Uterus (tissue), 4 donors: ENCODE results near the gene SGCE. TPM values are rescaled to one million over a fixed set of nuclear protein-coding genes. Genes with fewer than 3 reads are reported as not detected.
A peak's percentile ranks its signal among the peaks of the same experiment; 100 is the strongest.

Experiments used
- DNase-seq, 2 donors: peaks; one replicate each; pipeline ENCODE4 v3.0.0-alpha.2; 2019 to 2020
- H3K27ac ChIP-seq, 2 donors: fragments of 200-600 bp; sonication (generic); 1 replicate in 1 of 2; 2 replicates in 1 of 2; pipeline ENCODE4 v1.5.1; 2016 to 2018
- H3K27me3 ChIP-seq, 2 donors: fragments of 200-600 bp; sonication (generic); one replicate each; pipeline ENCODE4 v1.5.1; 2018 to 2019; ENCODE audit warnings: control low read depth in 1 of 2
- H3K36me3 ChIP-seq, 2 donors: fragments of 200-600 bp; sonication (generic); one replicate each; pipeline ENCODE4 v1.5.1; 2019; ENCODE audit warnings: control low read depth in 1 of 2
- H3K4me1 ChIP-seq, 2 donors: fragments of 200-600 bp; sonication (generic); one replicate each; pipeline ENCODE4 v1.5.1; 2018 to 2019; ENCODE audit warnings: control low read depth in 1 of 2
- H3K4me3 ChIP-seq, 2 donors: fragments of 200-600 bp; sonication (generic); 1 replicate in 1 of 2; 2 replicates in 1 of 2; pipeline ENCODE4 v1.5.1; 2018 to 2019; ENCODE audit warnings: mild to moderate bottlenecking in 1 of 2
- H3K9me3 ChIP-seq, 2 donors: fragments of 200-600 bp; sonication (generic); one replicate each; pipeline ENCODE4 v1.5.1; 2019; ENCODE audit warnings: control low read depth in 1 of 2
- CTCF ChIP-seq, 4 experiments: fragments of 200-600 bp in 2 of 4; fragments of 450-650 bp in 2 of 4; sonication (generic) in 2 of 4; IDR thresholded peaks; one replicate each; pipeline ENCODE4 v1.5.1; 2016 to 2019; ENCODE audit warnings: antibody characterized with exemption in 4 of 4, mild to moderate bottlenecking in 2 of 4, moderate library complexity in 1 of 4
- POLR2A ChIP-seq, 2 donors: fragments of 450-650 bp; IDR thresholded peaks; one replicate each; pipeline ENCODE4 v1.6.1; 2016; ENCODE audit warnings: antibody characterized with exemption in 2 of 2, mild to moderate bottlenecking in 1 of 2, moderate library complexity in 1 of 2
- intact Hi-C: fragments of 100-400 bp; cut with DNase I; formaldehyde crosslinking; loops from one replicate; pipeline ENCODE4 v1.15.1; 2023; ENCODE audit warnings: low total_unique reads
- total RNA-seq, 4 donors: library from RNA; depleted of rRNA in 3 of 4; stranded (reverse); fragments of >200 nt in 3 of 4; gene quantifications; one replicate each; pipeline versions ENCODE4 v1.1.0 to v1.2.4, GENCODE V29; 2014 to 2023
- donor health status: DM: yes; HTN: yes; CAD: no.

The SGCE gene
- total RNA-seq, 4 donors from 2014 or later: 118 to 790 (median 182) TPM

GRCh38 chr7:94654783-94655125 is 1.2 kb downstream of the SGCE start:
- peak overlapping the region; percentile 78 to 87 for H3K27ac ChIP-seq
- H3K36me3 ChIP-seq: no peaks in the 10 kb centered on the region
- intact Hi-C loops: no loop called here
- DNase-seq: no peak
- TF ChIP-seq CTCF (IDR thresholded peaks at IDR 0.05): no peak
- TF ChIP-seq POLR2A (IDR thresholded peaks at IDR 0.05): no peak
- no peaks in the 10 kb centered on the region for H3K9me3 ChIP-seq
- H3K27me3 ChIP-seq: no peaks in the 10 kb centered on the region
- H3K4me1 ChIP-seq: no peaks in the 10 kb centered on the region
- peak overlapping the region; percentile 46 to 60 for H3K4me3 ChIP-seq

GRCh38 chr7:94650147-94651051 is 5.5 kb downstream of the SGCE start:
- TF ChIP-seq POLR2A (IDR thresholded peaks at IDR 0.05) (no peak), CTCF (IDR thresholded peaks at IDR 0.05) (no peak)
- no peaks in the 10 kb centered on the region for H3K36me3 ChIP-seq
- intact Hi-C loops: no loop called here
- no peaks in the 10 kb centered on the region for H3K27me3 ChIP-seq
- no peak overlapping the region for H3K4me3 ChIP-seq
- no peaks in the 10 kb centered on the region for H3K9me3 ChIP-seq
- H3K4me1 ChIP-seq: no peaks in the 10 kb centered on the region
- H3K27ac ChIP-seq: no peak overlapping the region
- DNase-seq: no peak

GRCh38 chr7:94649450-94649849 is 6.5 kb downstream of the SGCE start:
- Histone ChIP-seq H3K27ac (no peak overlapping the region), H3K9me3 (no peaks in the 10 kb centered on the region), H3K4me3 (no peak overlapping the region), H3K27me3 (no peaks in the 10 kb centered on the region), H3K4me1 (no peaks in the 10 kb centered on the region), H3K36me3 (no peaks in the 10 kb centered on the region)
- TF ChIP-seq CTCF (IDR thresholded peaks at IDR 0.05) (no peak), POLR2A (IDR thresholded peaks at IDR 0.05) (no peak)
- no peak for DNase-seq
- intact Hi-C loops: no loop called here

GRCh38 chr7:94648731-94649130 is 7.2 kb downstream of the SGCE start:
- Histone ChIP-seq H3K36me3 (no peaks in the 10 kb centered on the region), H3K4me1 (no peaks in the 10 kb centered on the region), H3K27ac (no peak overlapping the region), H3K9me3 (no peaks in the 10 kb centered on the region), H3K27me3 (no peaks in the 10 kb centered on the region), H3K4me3 (no peak overlapping the region)
- TF ChIP-seq CTCF (IDR thresholded peaks at IDR 0.05) (no peak), POLR2A (IDR thresholded peaks at IDR 0.05) (no peak)
- intact Hi-C loops: no loop called here
- DNase-seq: no peak

GRCh38 chr7:94647295-94647694 is 8.6 kb downstream of the SGCE start:
- intact Hi-C loops: no loop called here
- no peak overlapping the region for H3K4me3 ChIP-seq
- H3K9me3 ChIP-seq: no peaks in the 10 kb centered on the region
- no peak for DNase-seq
- H3K4me1 ChIP-seq: no peaks in the 10 kb centered on the region
- H3K36me3 ChIP-seq: no peaks in the 10 kb centered on the region
- no peak for TF ChIP-seq CTCF (IDR thresholded peaks at IDR 0.05)
- no peak for TF ChIP-seq POLR2A (IDR thresholded peaks at IDR 0.05)
- no peak overlapping the region for H3K27ac ChIP-seq
- no peaks in the 10 kb centered on the region for H3K27me3 ChIP-seq
